ENCODE measurements around the gene LNX1.

GRCh38 chr4:53575552-53575951, 15.7 kb downstream of the LNX1 start:
- TF ChIP-seq JUNB (IDR thresholded peaks at IDR 0.05) (no peak), SMC3 (IDR thresholded peaks at IDR 0.05) (no peak), EP300 (IDR thresholded peaks at IDR 0.05) (no peak), CHD2 (IDR thresholded peaks at IDR 0.05; ENCODE audit: low read length, partially characterized antibody) (no peak), POLR2A (IDR thresholded peaks at IDR 0.05; ENCODE audit: low read length) (no peak), HES2 (IDR thresholded peaks at IDR 0.05) (no peak), CHD4 (IDR thresholded peaks at IDR 0.05; ENCODE audit: borderline replicate concordance) (no peak), POLR2AphosphoS2 (conservative IDR thresholded peaks at IDR 0.05; ENCODE audit: low read length) (no peak), TP53 (CRISPR knock-in tag; IDR thresholded peaks at IDR 0.05) (no peak), RFX5 (IDR thresholded peaks at IDR 0.05) (no peak)
- TF ChIP-seq, protein P1, sequence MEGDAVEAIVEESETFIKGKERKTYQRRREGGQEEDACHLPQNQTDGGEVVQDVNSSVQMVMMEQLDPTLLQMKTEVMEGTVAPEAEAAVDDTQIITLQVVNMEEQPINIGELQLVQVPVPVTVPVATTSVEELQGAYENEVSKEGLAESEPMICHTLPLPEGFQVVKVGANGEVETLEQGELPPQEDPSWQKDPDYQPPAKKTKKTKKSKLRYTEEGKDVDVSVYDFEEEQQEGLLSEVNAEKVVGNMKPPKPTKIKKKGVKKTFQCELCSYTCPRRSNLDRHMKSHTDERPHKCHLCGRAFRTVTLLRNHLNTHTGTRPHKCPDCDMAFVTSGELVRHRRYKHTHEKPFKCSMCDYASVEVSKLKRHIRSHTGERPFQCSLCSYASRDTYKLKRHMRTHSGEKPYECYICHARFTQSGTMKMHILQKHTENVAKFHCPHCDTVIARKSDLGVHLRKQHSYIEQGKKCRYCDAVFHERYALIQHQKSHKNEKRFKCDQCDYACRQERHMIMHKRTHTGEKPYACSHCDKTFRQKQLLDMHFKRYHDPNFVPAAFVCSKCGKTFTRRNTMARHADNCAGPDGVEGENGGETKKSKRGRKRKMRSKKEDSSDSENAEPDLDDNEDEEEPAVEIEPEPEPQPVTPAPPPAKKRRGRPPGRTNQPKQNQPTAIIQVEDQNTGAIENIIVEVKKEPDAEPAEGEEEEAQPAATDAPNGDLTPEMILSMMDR (IDR thresholded peaks at IDR 0.05): no peak
- TF ChIP-seq, protein P2, sequence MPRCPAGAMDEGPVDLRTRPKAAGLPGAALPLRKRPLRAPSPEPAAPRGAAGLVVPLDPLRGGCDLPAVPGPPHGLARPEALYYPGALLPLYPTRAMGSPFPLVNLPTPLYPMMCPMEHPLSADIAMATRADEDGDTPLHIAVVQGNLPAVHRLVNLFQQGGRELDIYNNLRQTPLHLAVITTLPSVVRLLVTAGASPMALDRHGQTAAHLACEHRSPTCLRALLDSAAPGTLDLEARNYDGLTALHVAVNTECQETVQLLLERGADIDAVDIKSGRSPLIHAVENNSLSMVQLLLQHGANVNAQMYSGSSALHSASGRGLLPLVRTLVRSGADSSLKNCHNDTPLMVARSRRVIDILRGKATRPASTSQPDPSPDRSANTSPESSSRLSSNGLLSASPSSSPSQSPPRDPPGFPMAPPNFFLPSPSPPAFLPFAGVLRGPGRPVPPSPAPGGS (IDR thresholded peaks at IDR 0.05): no peak
- TF ChIP-seq, protein P3, sequence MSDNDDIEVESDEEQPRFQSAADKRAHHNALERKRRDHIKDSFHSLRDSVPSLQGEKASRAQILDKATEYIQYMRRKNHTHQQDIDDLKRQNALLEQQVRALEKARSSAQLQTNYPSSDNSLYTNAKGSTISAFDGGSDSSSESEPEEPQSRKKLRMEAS (IDR thresholded peaks at IDR 0.05): no peak
- TF ChIP-seq, protein P4, sequence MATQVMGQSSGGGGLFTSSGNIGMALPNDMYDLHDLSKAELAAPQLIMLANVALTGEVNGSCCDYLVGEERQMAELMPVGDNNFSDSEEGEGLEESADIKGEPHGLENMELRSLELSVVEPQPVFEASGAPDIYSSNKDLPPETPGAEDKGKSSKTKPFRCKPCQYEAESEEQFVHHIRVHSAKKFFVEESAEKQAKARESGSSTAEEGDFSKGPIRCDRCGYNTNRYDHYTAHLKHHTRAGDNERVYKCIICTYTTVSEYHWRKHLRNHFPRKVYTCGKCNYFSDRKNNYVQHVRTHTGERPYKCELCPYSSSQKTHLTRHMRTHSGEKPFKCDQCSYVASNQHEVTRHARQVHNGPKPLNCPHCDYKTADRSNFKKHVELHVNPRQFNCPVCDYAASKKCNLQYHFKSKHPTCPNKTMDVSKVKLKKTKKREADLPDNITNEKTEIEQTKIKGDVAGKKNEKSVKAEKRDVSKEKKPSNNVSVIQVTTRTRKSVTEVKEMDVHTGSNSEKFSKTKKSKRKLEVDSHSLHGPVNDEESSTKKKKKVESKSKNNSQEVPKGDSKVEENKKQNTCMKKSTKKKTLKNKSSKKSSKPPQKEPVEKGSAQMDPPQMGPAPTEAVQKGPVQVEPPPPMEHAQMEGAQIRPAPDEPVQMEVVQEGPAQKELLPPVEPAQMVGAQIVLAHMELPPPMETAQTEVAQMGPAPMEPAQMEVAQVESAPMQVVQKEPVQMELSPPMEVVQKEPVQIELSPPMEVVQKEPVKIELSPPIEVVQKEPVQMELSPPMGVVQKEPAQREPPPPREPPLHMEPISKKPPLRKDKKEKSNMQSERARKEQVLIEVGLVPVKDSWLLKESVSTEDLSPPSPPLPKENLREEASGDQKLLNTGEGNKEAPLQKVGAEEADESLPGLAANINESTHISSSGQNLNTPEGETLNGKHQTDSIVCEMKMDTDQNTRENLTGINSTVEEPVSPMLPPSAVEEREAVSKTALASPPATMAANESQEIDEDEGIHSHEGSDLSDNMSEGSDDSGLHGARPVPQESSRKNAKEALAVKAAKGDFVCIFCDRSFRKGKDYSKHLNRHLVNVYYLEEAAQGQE (IDR thresholded peaks at IDR 0.05): no peak
